ENCODE results near the gene SLC7A7. TPM values are rescaled to one million over a fixed set of nuclear protein-coding genes. Genes with fewer than 3 reads are reported as not detected.

SLC7A7 gene
- total and polyA plus RNA-seq, 4 donors = 2.8 to 14.3 (median 8.8) TPM

DNA sequence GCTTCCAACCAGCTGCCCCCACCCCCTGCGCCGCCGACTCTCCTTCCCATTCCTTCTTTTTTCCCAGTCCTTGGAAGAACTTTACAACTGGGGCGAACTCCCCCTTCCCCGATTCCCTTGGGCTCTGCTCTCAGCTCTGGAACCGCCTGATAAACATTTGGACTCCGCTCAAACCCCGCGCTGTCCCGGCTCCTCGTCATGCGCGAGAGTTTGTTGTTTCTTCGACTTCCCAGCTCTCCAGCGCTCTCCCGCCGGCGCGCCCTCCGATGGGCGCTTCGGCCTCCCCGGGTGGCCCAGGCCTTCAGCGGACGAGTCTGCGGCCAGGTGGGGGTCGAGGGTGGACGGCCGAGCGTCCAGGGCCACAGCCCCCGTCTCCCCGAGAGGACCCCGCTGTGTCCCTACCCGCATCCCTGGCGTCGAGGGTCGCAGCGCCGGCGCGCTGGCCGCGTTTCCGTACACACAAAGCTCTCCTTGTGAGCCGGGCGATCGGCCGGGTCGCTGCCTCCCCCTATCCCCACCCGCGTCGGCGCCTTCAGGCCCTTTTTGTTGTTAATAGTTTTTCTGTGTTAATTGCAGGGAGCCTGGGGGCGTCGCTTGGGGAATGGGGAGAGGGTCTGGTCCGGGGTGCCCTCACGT lies 22.0 kb upstream of the SLC7A7 start:
- Histone ChIP-seq H3K36me3 (ENCODE audit: control insufficient read depth in 4 of 4, insufficient read depth in 3 of 4, low read depth in 1 of 4, low read length in 3 of 4) (peaks cover 3 to 11% (median 5%) of the 10 kb centered on the region in 4 donors), H3K4me3 (ENCODE audit: low read depth in 1 of 3, low read length in 3 of 3) (peak overlapping the region; percentile 52 to 73 (median 68)), H3K9me3 (ENCODE audit: control insufficient read depth in 4 of 4, low read length in 3 of 4) (no peaks in the 10 kb centered on the region), H3K9ac (ENCODE audit: low read depth in 1 of 2, low read length in 2 of 2) (peak overlapping the region; percentile 81 to 90), H3K4me1 (ENCODE audit: control insufficient read depth in 4 of 4, insufficient read depth in 4 of 4, low read length in 3 of 4) (peaks cover 0 to 18% (median 3%) of the 10 kb centered on the region in 4 donors), H3K27me3 (ENCODE audit: control insufficient read depth in 4 of 4, insufficient read depth in 4 of 4, low read length in 3 of 4) (no peaks in the 10 kb centered on the region), H3K27ac (ENCODE audit: low read depth in 1 of 2, low read length in 2 of 2) (peak overlapping the region; percentile 72 to 73)
- 5% methylated on average over 57 of the region's 57 CpGs for WGBS
- peak; percentile 61 for DNase-seq (ENCODE audit: low spot score)
- TF ChIP-seq HNF4A (conservative IDR thresholded peaks at IDR 0.05) = no peak
- no peak for TF ChIP-seq RAD21 (IDR thresholded peaks at IDR 0.05)
- TF ChIP-seq SP1 (IDR thresholded peaks at IDR 0.05) = no peak
- TF ChIP-seq, protein P1, sequence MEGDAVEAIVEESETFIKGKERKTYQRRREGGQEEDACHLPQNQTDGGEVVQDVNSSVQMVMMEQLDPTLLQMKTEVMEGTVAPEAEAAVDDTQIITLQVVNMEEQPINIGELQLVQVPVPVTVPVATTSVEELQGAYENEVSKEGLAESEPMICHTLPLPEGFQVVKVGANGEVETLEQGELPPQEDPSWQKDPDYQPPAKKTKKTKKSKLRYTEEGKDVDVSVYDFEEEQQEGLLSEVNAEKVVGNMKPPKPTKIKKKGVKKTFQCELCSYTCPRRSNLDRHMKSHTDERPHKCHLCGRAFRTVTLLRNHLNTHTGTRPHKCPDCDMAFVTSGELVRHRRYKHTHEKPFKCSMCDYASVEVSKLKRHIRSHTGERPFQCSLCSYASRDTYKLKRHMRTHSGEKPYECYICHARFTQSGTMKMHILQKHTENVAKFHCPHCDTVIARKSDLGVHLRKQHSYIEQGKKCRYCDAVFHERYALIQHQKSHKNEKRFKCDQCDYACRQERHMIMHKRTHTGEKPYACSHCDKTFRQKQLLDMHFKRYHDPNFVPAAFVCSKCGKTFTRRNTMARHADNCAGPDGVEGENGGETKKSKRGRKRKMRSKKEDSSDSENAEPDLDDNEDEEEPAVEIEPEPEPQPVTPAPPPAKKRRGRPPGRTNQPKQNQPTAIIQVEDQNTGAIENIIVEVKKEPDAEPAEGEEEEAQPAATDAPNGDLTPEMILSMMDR (IDR thresholded peaks at IDR 0.05; ENCODE audit: low read depth, low read length, missing input control) = no peak
- no peak for TF ChIP-seq FOXA1 (IDR thresholded peaks at IDR 0.05)
- TF ChIP-seq, protein P2, sequence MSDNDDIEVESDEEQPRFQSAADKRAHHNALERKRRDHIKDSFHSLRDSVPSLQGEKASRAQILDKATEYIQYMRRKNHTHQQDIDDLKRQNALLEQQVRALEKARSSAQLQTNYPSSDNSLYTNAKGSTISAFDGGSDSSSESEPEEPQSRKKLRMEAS (IDR thresholded peaks at IDR 0.05) = no peak
- no peak for TF ChIP-seq GABPA (IDR thresholded peaks at IDR 0.05 in 1 of 2, conservative IDR thresholded peaks at IDR 0.05 in 1 of 2)
- TF ChIP-seq FOXA2 (IDR thresholded peaks at IDR 0.05) = no peak
- TF ChIP-seq, protein P3, sequence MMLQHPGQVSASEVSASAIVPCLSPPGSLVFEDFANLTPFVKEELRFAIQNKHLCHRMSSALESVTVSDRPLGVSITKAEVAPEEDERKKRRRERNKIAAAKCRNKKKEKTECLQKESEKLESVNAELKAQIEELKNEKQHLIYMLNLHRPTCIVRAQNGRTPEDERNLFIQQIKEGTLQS (IDR thresholded peaks at IDR 0.05) = no peak
- TF ChIP-seq EGR1 (IDR thresholded peaks at IDR 0.05; ENCODE audit: low read depth in 2 of 2) = no peak

DNA sequence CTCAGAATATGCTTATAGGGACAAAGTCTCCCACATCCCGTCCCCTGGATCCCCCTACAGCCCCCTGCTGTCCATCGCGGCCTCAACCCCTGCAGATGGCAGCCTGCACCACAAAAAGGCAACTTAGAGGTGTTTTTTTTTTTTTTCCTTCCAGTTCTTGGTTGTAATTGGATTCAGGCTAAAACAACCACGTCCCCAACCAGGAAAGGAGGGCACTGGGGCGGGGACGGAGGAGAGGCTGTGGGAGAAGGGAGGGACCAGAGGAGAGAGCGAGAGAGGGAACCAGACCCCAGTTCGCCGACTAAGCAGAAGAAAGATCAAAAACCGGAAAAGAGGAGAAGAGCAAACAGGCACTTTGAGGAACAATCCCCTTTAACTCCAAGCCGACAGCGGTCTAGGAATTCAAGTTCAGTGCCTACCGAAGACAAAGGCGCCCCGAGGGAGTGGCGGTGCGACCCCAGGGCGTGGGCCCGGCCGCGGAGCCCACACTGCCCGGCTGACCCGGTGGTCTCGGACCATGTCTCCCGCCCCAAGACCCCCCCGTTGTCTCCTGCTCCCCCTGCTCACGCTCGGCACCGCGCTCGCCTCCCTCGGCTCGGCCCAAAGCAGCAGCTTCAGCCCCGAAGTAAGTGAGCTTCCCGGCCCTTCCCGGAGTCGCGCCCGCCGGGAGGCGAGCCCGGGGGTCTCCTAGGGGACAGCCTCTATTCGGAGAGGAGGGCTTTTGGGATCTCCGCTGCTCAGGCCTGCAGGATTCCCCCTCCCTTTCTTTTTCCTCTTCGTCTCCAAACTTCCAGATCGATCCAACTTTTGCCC lies 21.3 kb upstream of the SLC7A7 start, which contains the start of gene MMP14:
MMP14 (plus strand) TSS at position 285 of the 813 bp plus-strand sequence; CDS start at position 518, 233 bp downstream.
- Histone ChIP-seq H3K4me1 (ENCODE audit: control insufficient read depth in 4 of 4, insufficient read depth in 4 of 4, low read length in 3 of 4) (peaks cover 0 to 18% (median 3%) of the 10 kb centered on the region in 4 donors), H3K4me3 (ENCODE audit: low read depth in 1 of 3, low read length in 3 of 3) (peak within 1 kb of the TSS; percentile 52 to 73 (median 68)), H3K36me3 (ENCODE audit: control insufficient read depth in 4 of 4, insufficient read depth in 3 of 4, low read depth in 1 of 4, low read length in 3 of 4) (peaks cover 3 to 11% (median 5%) of the 10 kb centered on the region in 4 donors), H3K9ac (ENCODE audit: low read depth in 1 of 2, low read length in 2 of 2) (peak within 1 kb of the TSS; percentile 81 to 90), H3K9me3 (ENCODE audit: control insufficient read depth in 4 of 4, low read length in 3 of 4) (no peaks in the 10 kb centered on the region), H3K27me3 (ENCODE audit: control insufficient read depth in 4 of 4, insufficient read depth in 4 of 4, low read length in 3 of 4) (no peaks in the 10 kb centered on the region), H3K27ac (ENCODE audit: low read depth in 1 of 2, low read length in 2 of 2) (peak within 1 kb of the TSS; percentile 72 to 73)
- WGBS = 7% methylated on average over 46 of the region's 46 CpGs
- DNase-seq (ENCODE audit: low spot score) = no peak
- TF ChIP-seq, protein P1 (IDR thresholded peaks at IDR 0.05; ENCODE audit: low read depth, low read length, missing input control) = peak; percentile 15
- TF ChIP-seq, protein P3 (IDR thresholded peaks at IDR 0.05) = no peak
- TF ChIP-seq GABPA (IDR thresholded peaks at IDR 0.05 in 1 of 2, conservative IDR thresholded peaks at IDR 0.05 in 1 of 2) (no peak), FOXA2 (IDR thresholded peaks at IDR 0.05) (no peak), JUND (IDR thresholded peaks at IDR 0.05) (no peak), YY1 (IDR thresholded peaks at IDR 0.05) (peak; percentile 30), RXRA (IDR thresholded peaks at IDR 0.05) (no peak), SP1 (IDR thresholded peaks at IDR 0.05) (no peak), EGR1 (IDR thresholded peaks at IDR 0.05; ENCODE audit: low read depth in 2 of 2) (no peak), NR2F2 (IDR thresholded peaks at IDR 0.05) (no peak), FOXA1 (IDR thresholded peaks at IDR 0.05) (no peak), HNF4A (conservative IDR thresholded peaks at IDR 0.05) (no peak), RAD21 (IDR thresholded peaks at IDR 0.05) (peak; percentile 66), HNF4G (IDR thresholded peaks at IDR 0.05) (no peak)
- TF ChIP-seq, protein P4, sequence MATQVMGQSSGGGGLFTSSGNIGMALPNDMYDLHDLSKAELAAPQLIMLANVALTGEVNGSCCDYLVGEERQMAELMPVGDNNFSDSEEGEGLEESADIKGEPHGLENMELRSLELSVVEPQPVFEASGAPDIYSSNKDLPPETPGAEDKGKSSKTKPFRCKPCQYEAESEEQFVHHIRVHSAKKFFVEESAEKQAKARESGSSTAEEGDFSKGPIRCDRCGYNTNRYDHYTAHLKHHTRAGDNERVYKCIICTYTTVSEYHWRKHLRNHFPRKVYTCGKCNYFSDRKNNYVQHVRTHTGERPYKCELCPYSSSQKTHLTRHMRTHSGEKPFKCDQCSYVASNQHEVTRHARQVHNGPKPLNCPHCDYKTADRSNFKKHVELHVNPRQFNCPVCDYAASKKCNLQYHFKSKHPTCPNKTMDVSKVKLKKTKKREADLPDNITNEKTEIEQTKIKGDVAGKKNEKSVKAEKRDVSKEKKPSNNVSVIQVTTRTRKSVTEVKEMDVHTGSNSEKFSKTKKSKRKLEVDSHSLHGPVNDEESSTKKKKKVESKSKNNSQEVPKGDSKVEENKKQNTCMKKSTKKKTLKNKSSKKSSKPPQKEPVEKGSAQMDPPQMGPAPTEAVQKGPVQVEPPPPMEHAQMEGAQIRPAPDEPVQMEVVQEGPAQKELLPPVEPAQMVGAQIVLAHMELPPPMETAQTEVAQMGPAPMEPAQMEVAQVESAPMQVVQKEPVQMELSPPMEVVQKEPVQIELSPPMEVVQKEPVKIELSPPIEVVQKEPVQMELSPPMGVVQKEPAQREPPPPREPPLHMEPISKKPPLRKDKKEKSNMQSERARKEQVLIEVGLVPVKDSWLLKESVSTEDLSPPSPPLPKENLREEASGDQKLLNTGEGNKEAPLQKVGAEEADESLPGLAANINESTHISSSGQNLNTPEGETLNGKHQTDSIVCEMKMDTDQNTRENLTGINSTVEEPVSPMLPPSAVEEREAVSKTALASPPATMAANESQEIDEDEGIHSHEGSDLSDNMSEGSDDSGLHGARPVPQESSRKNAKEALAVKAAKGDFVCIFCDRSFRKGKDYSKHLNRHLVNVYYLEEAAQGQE (IDR thresholded peaks at IDR 0.05) = no peak
- TF ChIP-seq, protein P5, sequence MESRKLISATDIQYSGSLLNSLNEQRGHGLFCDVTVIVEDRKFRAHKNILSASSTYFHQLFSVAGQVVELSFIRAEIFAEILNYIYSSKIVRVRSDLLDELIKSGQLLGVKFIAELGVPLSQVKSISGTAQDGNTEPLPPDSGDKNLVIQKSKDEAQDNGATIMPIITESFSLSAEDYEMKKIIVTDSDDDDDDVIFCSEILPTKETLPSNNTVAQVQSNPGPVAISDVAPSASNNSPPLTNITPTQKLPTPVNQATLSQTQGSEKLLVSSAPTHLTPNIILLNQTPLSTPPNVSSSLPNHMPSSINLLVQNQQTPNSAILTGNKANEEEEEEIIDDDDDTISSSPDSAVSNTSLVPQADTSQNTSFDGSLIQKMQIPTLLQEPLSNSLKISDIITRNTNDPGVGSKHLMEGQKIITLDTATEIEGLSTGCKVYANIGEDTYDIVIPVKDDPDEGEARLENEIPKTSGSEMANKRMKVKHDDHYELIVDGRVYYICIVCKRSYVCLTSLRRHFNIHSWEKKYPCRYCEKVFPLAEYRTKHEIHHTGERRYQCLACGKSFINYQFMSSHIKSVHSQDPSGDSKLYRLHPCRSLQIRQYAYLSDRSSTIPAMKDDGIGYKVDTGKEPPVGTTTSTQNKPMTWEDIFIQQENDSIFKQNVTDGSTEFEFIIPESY (IDR thresholded peaks at IDR 0.05) = no peak
- TF ChIP-seq, protein P2 (IDR thresholded peaks at IDR 0.05) = no peak

All from liver (tissue), 9 donors.